HG02840 (cell line): ENCODE results near the gene SLC66A3.

ENCODE experiments used
- ATAC-seq: cut with Tn5 transposase; IDR thresholded peaks from one replicate; pipeline ENCODE4 v1.9.1; 2021; ENCODE audit warnings: mild to moderate bottlenecking, moderate library complexity, moderate number of reproducible peaks; ENCODE audit not compliant: unreplicated experiment, low FRiP score

The SLC66A3 gene

DNA sequence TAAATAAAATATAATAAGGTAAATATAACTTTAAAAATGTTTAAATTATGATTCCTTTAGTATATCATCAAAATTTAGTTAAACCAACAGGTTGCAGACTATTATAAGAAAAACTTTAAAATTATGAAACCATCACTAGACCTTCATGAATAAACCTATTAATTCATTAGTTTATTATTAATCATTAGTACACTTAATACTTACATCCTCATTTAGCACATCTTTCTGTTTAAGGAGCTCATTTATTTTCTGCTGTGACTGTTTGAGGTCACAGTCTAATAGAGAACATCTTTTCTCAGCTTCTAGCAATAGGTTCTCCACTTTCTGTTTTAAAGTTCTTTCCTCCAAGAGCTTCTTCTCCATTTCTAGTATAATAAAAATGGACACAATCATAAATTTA is 52.8 kb downstream of the SLC66A3 start:
- ATAC-seq = no peak

DNA sequence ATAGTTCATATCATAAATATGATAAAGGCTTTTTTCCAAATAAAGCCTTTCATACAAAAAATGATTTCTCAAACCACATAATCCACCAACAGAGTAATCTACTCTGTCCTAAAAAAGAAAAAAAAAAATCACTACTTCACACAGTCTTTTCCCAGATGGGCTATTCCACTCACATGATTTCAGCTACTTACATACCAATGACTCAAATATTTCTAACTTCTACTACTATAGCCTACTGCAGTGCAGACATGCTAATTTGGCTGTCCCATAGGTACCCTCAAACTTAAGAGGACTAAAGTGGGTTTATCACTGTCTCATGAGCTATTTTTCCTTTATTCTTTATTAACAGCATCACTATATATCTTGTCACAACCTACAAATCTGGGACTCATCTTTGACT is 57.4 kb downstream of the SLC66A3 start:
- no peak for ATAC-seq

DNA sequence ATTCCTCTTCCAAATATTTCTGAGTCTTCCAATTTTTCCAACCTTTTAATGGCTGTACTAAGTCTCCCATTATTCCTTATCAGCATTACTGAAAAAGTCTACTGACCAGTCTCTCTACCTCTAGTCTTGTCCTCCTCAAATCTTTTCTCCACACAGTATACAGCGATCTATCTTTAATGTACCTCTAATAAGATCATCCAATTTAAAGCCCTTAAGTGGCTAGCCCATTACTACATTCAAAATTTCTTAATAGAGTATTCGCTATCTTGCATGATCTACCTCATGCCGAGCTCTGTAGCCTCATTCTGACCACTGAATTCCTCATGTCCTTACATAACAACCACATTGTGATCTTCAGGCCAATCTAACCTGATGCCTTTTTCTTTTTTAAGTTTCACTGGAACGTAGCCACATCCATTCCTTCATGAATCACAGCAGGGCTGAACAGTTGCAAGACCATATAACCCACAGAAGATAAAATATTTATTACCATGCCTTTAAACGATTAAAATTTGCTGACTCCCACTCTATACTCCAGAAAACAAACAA is 57.9 kb downstream of the SLC66A3 start:
- no peak for ATAC-seq

DNA sequence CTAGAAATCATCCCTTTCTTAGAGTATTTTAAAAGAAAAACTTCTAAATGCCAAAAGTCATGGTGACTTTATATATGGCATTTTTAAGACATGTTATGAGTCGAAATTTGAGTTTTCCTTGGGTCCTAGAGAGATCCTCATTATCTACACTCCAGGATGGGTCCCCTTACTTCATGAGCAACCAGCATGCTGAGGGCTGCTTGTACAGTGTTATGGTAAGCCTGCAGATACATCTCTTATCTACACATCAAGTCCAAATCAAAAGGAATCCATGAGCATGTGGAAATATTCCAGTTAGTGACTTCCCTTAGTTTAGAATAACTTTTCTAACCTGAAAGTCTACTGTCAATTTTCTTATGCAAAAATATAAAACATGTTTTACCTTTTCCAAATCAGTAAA is 58.7 kb downstream of the SLC66A3 start:
- ATAC-seq = no peak

DNA sequence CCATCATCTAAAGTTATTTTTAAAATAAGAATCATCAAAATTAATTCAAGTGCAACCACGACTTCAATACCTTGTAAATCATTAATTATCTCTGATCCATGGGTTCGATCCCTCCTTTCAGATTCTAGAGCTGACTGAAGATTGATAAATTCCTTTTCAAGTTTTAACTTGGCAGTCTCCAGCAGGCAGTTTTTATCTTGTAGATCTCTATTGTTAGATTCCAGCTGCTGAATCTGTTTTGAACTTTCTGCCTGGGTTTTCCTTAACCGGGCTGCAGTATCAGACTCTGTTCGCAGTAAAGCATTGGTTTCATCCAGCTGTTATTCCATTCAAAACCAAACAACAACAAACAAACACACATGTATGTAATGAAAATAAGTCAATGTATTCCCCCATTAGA is 59.5 kb downstream of the SLC66A3 start:
- no peak for ATAC-seq

DNA sequence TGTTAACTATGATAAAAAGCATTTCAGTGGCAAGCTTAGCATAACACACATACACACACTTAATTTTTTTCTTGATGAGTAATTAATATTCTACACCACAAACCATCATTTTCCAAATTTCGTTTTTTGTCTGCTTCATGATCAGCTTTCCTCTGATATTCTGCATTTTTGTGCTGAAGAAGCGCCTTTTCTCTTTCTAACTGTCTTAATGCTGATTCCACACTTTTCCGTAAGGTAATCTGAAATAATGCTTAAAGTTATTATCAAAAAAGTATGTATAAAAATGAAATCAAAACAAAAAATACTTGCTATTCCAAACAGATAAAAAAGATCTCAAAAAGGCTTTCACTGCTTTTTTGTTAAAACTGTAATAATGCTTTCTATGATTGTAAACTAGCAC is 60.1 kb downstream of the SLC66A3 start:
- no peak for ATAC-seq

DNA sequence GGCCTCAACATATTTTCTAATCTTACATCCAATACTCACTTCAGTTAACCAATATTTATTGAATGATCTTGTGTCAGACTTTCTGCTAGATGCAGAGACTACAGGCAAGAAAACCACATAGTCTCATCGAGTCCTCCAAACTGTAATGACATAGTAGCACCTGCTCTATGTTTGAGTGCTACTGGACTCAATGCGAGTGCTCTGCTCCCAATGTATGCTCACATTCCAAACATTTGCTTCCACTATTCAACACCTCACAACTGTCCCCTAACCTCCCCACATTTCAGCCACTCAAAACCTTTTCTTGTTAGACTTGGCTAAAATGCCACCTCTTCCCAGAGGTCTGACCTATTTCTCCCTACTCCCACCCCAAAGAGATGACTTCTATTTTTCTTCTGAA is 65.2 kb downstream of the SLC66A3 start:
- no peak for ATAC-seq

DNA sequence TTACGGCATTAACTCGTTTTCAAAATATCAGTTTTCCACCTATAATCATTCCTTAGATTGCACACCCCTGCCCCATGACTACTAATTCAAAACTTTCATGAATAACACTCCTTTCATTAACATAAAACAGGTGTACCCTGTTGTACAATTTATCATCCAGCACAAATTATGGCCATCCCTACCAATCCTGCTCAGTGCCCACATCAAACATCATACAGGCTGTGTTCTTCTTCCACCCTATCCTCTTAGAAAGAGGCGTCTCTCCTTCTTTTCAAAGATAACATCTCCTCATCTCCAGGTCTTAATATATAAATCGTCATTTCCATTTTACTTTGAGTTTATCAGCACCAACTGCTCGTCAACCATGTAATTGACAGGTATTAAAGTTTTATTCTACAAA is 67.6 kb downstream of the SLC66A3 start:
- no peak for ATAC-seq

DNA sequence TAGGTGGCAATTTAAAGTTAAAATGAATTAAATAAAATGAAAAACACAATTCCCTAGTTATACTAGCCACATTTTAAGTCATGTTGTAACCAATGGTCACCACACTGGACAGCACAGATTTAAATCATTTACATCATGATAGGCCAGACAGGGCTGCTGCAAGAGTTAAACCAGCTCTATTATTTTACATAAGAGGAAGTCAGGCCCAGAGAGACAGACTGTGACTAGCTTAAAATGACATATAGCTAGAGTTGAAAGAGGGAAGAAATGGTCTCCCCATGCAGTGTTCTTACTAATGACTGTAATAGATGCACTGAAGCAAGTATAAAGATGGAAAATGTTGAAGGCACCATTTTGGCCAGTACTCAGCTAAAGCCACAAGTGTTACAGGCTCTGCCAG is 69.6 kb downstream of the SLC66A3 start:
- no peak for ATAC-seq

DNA sequence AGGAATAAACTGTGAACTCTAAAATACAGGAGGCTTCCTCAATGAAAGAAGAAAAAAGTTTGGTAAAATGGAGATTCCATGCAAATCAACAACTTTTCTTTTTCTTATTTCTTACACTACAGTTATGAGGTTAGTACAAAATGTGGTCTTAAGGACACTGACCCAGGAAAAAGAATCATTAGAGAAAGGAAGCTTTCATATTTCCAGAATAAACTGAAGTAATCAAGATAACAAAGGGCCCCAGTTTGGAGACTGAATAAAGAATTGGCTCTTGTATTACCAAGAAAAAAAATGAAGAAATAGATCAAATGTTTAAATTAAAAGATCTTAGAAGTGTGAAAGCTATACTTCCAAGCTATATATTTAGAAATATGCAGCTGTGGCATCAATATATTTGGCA is 72.3 kb downstream of the SLC66A3 start:
- no peak for ATAC-seq
